ENCODE data around the gene GAB2.
"Not testable (repeated sequence)": the region's sequence is repeated elsewhere in the genome, so short reads cannot be mapped to it uniquely, and the experiment has no call there.

GAB2 gene, protein sequence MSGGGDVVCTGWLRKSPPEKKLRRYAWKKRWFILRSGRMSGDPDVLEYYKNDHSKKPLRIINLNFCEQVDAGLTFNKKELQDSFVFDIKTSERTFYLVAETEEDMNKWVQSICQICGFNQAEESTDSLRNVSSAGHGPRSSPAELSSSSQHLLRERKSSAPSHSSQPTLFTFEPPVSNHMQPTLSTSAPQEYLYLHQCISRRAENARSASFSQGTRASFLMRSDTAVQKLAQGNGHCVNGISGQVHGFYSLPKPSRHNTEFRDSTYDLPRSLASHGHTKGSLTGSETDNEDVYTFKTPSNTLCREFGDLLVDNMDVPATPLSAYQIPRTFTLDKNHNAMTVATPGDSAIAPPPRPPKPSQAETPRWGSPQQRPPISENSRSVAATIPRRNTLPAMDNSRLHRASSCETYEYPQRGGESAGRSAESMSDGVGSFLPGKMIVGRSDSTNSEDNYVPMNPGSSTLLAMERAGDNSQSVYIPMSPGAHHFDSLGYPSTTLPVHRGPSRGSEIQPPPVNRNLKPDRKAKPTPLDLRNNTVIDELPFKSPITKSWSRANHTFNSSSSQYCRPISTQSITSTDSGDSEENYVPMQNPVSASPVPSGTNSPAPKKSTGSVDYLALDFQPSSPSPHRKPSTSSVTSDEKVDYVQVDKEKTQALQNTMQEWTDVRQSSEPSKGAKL

DNA sequence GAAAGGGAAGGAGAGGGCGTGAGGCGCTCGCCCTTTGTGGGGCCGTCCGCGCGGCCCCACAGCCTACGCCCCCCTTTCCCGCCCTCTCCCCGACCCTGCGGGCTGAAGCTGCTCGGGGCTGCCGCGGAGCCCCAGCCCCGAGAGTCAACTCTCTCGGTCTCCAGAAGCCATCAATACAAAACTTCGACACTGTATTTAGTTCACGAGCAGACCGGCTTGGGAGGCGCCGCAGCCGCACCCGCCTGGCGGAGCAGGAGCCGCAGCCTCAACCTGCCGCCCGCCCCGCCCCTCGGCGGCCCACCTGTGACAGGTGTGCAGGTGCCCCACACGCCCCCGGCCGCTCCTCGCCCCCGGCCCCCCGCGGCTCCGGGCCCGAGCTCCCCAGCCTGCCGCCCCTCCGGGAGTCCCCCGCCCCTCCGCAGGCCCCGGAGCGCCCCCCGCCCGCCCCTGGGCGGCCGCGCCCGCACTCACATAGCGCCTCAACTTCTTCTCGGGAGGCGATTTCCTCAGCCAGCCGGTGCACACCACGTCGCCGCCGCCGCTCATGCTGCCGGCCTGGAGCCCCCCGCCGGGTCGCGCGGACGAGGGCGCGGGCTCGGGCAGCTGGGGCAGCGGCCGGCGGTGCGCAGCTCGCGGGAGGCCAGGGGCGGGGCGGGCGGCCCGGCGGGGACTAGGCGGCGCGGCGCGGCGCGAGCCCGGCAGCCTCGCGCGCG, at the start of gene GAB2:
Gene GAB2 (minus strand): TSS at position 646 of the 713 bp plus-strand sequence. CDS start 100 bp downstream, at position 546.
- no peak for DNase-seq

DNA sequence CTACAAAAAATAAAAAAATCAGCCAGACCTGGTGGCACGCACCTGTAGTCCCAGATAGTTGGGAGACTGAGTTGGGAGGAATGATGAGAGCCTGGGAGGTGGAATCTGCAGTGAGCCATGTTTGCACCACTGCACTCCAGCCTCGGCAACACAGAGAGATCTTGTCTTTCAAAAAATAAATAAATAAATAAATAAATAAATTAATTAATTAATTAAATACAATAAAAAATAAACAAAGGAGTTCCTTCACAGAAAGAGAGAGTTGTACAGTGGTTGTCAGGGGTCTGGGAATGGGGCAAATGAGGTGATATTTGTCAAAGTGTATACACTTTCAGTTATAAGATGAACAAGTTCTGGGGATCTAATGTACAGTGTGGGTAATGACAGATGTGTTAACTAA, 49.8 kb upstream of the GAB2 start:
- DNase-seq = no peak

DNA sequence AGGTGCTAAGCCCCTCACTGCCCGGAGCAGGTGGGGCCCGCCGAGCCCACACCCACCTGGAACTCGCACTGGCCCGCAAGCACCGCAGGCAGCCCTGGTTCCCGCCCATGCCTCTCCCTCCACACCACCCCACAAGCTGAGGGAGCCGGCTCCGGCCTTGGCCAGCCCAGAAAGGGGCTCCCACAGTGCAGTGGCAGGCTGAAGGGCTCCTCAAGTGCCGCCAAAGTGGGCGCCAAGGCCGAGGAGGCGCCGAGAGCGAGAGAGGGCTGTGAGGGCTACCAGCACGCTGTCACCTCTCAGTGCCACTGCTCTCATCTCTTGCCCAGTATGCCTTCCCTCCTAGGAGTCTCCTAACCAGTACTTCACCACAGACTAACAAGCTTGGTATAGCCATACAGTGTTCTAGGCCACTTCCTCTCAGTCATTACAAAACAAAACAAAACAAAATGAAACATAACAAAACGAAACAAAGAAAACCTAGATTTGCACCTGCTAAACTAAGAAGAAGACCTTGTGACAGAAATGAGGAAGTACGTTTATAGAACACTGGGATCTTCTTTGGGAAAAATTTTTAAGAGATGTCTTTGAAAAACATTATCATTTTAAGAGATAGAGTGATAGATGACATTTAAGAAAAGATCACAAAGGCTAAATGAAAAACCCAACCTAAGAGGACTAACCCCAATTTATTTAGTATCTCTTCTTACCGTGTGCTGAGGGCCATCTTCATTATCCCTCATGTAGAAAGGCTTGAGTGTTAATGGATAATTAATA, 47.7 kb upstream of the GAB2 start:
- no peak for DNase-seq

DNA sequence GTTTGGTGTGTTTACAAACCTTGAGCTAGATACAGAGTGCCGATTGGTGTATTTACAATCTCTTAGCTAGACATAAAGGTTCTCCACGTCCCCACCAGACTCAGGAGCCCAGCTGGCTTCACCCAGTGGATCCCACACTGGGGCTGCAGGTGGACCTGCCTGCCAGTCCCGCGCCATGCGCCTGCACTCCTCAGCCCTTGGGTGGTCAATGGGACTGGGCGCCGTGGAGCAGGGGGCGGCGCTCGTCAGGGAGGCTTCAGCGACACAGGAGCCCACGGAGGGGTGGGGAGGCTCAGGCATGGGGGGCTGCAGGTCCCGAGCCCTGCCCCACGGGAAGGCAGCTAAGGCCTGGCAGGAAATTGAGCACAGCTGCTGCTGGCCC, 47.2 kb upstream of the GAB2 start:
- DNase-seq = not testable (repeated sequence)

DNA sequence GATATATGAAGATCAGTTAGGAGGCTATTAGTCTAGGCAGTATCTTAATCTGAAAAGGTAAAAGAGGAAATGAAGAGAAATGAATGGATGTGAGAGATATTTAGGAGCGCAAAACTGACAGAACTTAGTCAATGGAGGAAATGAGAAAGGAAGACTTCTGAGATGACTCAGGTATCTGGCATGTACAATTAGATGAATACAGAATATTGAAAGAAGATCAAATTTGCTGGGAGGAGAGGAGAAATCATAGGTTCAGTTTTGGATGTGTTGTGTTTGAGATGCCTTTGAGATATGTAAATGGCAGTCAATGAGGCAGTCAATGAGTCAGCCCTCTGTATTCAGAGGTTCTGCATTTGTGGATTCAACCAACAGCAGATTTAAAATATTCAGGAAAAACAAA, 42.9 kb upstream of the GAB2 start:
- DNase-seq = no peak

DNA sequence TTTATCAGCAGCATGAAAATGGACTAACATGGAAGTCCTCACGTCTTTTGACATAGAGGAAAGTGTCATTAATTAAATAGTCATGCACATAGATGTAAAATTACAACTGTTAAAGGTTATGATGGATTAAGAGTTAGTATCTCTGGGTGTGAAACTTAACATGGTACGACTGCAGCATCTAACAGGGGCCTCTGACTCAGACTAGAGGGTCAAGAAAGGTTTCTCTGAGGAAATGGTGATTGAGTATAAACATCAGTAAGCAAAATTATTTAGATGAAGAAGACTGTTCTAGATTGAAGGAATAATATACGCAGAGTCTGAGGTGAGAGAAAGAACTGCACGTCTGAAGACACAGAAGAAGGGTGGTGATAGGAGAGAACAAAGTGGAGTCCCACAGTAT, 42.1 kb upstream of the GAB2 start:
- no peak for DNase-seq

DNA sequence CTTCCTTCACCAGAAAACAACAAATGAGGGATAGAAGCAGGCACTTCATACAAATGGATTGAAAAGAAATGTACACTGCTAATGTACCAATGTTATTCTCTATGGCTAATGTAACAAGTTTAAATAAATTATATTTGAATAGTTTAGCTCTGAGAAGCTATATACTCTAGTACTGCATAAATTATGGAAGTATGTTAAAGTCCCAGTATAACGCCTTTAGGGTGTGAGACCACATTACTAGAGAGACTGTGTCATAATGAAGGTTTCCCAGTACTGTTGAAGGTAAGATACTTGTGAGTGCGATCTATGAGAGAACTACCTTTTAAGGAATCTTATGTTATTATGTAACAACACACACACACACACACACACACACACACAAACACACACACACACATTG, 39.8 kb upstream of the GAB2 start:
- DNase-seq = no peak

DNA sequence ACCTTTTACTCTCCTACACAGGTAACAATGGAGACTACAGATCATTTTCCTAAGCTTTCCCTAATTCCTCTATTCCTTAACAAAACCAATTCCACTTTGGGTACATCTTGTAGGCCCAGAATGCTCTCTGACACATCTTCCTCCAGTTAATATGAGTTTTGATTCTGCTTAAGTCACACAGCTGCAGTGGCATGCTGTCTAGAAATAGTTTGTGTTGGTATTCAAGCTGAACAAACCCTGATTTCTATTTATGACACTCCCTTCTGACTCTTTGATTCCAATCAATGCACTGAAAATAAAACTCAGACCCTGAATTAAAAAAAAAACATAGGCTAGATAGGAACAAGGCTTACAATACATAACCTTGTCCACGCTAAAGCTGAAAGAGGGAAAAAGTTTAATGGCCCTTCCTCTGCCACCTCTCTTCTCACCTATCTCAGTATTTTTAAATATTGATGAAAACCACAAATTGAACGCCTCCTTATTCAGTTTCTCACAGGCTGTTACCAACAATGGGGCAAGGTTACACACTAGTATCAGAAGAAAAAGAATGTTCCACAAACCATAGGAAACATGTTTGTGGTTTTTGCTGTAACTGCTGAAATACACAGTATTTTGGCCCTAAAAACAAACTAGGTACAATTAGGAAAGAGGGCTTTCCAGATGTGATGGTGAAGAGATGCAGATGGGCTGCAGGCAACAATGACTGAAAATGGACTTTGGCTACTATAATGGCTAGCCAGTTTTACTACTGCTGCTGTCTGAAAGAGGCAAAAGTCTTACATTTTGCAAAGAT, 35.7 kb upstream of the GAB2 start:
- DNase-seq = no peak

DNA sequence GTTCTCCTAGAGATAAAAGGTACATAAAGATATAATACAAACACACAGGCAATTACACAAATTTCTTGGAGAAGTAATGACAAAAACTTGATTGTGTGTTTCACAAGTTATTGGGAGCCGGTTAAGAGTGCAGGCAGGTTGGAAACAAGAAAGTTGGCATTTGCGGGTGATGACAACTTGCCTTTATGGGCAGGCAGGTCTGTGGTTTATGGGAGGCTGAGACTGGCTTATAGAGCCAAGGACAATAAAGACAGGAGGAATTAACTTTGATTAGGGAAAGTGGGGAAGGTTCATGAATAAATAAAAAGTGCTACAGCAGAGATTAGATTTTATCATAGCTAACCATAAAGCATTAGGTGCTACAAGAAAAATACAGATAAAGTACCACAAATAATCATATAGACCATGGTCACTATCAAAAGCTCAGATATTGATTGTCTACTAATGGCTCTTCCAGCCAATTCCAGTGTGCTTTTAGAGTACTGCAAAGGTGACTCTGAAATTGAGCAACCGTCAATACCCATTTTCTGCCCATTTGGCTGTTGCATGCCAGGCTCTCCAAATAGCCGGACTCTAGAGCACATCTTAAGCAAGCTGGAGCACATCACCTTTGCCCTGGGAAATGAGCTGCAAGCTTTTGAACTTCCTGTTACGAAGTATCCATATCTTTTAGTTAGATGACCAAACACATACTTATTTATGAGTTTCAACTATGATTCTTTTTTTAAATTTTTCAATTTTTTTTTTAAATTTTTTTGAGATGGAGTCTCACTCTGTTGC, 33.9 kb upstream of the GAB2 start:
- DNase-seq = no peak

DNA sequence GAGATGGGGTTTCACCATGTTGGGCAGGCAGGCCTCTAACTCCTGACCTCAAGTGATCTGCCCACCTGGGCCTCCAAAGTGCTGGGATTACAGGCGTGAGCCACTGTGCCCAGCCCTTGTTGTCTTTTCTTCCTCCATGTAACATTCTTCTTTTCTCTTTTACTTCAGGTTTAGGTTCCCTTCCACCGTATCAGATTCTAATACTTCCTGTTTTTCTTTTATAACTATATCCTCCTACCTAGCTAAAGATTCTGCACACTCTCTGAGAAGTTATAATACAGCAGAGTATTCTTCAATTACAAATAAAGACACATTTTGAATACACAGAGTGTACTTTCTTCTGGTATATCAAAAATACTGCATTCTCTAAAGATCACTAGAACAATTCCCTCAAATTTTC, 33.2 kb upstream of the GAB2 start:
- no peak for DNase-seq

DNA sequence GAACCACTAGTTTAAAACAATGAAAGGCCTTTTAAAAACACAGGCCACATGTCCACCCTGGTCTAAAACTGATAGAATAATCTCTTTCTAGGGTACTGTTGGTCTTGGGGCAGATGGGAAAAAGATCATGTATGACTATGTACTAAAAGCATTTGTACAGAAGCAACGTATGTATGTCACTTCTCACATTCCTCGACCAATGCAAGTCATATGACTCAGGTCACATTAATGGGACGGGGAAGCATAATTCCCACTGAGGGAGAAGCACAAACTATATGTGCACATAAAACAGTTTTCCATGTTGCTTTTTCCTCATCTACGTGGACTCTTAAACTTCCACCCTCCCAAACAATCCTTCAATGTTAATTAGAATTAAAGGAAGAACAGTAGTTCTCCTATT, 32.2 kb upstream of the GAB2 start:
- DNase-seq = no peak

DNA sequence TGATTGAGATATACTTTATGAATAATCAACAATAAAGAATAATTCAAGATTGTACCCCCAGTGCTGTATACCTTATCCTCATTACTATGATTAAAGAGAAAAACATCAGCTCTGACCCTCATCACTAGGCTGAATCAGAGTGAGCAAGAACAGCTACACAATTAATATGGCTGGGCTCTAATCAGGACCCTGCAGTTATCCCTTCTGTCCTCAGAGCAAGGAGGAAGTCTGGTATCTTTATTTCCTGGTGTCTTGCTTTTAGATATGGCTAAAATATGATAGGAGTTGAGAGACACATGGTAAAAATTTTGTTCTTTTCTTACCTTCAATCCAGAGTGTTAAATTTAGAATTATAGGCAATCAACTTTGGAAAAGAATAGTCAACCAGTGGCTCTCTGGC, 28.6 kb upstream of the GAB2 start:
- DNase-seq = no peak

DNA sequence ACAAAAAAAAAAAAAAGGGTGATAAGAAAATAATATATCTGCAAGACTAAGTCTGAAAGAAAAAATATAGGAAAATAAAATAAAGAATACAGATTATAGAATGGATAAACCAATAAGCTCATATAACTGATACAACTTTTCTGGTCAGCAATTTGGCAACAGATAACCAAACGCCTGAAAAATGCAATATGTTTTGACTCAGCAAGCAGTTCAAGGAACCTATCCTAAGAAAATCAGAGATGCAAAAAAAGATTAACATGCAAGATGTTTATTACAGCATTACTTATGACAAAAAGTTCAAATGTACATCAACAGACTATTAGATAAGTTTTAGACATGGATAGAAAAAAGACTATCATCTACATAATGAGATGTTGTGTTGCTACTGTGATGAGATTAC, 27.1 kb upstream of the GAB2 start:
- DNase-seq = no peak

DNA sequence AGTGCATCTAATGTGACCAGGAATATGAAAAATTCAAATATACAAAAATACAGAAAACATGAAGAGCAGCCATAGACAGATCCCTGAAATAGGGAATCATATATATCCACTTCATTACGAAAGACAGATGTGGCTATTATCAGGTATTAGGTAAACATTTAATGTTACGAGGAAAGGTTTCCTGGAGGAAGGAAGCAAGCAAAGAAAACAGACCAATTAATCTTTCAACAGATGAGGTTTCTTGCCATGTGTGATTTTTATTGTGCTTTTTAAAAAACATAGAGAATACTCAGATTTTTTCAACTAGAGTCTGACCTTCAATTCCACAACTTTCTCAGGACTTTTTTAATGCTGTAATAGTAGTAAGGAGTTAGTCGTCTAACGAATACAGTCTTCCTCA, 24.3 kb upstream of the GAB2 start:
- no peak for DNase-seq

DNA sequence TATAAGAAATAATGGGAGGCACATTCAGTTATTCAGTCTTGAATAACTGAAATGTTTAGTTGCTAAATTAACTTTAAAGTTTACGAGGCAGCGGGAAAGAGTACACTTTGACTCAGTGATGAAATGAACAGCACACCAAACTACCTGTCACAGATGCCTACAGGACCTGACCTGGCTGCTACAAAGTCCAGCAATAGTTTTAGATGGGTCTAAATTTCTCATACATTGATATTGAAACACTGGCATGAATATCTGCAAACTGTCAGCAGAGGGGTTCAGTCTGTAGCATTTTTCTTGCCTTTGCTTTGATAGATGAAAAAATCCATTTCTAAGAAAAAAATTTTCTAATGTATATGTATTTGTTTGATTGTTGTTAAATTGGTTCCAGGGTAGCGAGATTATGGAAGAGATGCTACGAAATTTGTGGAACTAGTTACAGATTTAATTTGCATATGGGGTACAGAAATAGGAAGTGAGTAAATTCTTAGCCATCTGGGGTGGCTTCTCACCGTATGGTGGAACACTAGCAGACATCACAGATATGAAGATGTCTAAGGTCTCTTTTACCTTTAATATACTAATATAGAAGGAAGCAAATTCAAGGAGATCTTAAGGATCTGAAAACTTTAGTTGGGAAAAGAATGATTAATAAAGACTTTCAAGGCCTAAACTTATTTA, 20.8 kb upstream of the GAB2 start:
- no peak for DNase-seq

DNA sequence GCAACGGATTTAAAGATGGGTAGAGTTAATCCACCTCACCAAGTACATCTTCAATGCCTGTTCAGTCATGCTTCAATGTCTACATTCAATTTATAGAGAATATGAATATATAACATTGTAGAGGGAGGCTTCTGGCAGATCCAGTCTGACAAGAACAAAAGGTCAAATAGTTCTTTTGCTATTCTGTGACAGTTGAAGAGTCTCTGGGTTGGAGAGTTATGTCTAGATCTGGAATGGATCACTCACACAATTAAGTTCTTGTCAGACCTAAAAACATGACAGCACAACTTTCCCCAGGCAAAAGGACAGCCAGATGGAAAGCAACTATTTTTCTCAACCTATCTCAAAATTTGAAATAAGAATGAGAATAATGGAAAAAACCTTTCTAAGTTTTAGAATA, 15.3 kb upstream of the GAB2 start:
- no peak for DNase-seq

DNA sequence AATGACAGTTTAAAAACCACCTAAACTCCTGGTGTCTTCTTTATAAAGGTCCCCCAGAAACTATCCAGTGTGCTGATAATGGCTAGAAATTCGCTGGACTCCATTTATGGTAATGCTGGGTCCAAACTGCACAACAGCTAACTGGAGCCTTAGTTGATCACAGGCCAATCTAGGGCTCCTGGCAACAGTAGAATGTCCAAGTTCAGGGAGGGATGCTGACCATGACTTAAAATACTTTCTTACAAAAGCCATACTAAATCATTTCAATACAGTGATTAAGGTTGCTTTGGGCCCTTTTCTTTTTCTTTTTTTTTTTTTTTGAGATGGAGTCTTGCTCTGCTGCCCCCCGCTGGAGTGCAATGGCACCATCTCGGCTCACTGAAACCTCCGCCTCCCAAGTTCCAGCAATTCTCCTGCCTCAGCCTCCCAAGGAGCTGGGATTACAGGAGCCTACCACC, 14.5 kb upstream of the GAB2 start:
- DNase-seq = peak in 1 of 2 experiments; percentile 20

DNA sequence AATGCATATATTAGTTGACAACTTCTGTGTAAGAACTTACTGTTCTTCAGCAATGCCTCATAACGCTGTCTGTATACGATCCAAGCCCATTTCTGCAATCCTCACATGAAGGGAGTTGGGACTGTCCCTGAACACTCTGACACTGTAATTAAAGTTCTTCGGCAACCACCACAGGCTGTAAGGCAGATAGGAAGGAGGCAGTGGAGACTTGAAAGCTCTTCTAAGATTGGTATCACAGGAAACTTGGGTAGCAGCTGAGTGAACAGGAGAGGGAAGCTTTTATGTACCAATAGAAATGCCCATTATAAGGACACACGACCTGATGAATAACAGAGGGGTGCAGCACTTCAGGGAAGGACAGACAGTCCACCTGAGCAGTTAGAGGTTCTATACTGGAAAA, 12.0 kb upstream of the GAB2 start:
- no peak for DNase-seq

DNA sequence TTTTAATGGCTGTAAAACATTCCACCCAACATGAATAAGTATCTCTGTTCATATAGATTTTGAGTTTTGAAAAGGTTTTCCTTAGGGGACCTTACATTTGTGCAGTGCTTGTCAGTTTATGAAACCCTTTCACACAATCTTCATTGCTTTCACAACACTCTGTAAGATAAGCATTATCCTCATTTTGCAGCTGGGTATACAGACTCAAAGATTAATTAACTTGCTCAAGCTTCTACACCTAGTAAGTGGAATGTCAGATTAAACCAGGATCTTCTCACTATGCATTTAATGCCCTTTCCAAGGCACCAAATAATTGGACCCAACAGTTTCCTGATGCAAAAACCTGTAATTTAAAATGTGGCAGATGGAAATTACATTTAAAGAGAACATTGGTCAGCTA, 11.6 kb upstream of the GAB2 start:
- DNase-seq = no peak

DNA sequence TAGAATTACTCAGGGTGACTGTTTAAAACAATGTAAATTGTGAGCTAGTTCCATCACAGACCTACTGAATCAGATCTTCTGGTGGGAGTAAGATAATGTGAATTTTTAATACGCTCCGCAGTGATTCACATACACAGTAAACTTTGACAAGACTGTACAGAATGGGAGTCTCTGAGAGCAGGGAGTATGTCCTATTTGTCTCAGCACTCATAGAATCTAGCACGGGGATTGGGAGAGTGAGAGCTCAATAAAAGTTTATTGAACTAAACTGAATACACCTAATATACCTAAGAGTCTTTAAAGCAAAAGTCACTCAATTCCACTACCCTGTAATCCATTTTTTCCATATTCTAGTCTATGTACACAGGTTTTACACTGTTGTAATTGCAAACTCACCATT, 11.2 kb upstream of the GAB2 start:
- DNase-seq = no peak

DNA sequence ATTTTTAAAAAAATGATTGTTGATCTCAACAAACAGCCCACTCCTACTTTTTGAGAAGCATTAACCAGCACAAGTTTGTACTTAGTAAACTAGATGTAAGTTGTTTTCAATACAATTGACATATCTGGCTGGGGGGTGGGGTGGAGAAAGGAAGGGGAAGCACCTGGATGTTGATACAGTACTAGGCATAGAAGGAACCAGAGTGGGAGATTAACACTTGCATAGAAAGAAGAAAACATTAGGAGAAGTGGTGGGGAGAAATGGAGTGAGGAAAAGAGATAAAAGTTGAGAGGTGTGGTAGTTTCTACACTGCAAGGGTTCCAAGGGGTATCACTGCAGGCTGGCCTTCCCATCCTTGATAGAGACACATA, 10.6 kb upstream of the GAB2 start:
- no peak for DNase-seq
